HEK293T (cell line): ENCODE results near the gene PTPRG.

Experiments used
- CTCF ChIA-PET: fragments of 350-600 bp; formaldehyde crosslinking; extraction: SDS; loops from one replicate; lab custom pipeline; 2021; ENCODE audit warnings: antibody characterized with exemption, inconsistent platforms; lab: Yijun Ruan, JAX
- POLR2A ChIA-PET: fragments of 350-600 bp; formaldehyde crosslinking; extraction: SDS; loops from one replicate; lab custom pipeline; 2020; ENCODE audit warnings: antibody characterized with exemption, inconsistent platforms; lab: Yijun Ruan, JAX
- DNase-seq: peaks from one replicate; pipeline ENCODE4 v3.0.0; 2012; ENCODE audit warnings: mixed read lengths; ENCODE audit errors: extremely low spot score
- ARNT ChIP-seq: fragments of 450-650 bp; IDR thresholded peaks from 2 replicates; pipeline ENCODE4 v1.6.1; 2017; ENCODE audit warnings: mild to moderate bottlenecking
- BHLHE40 ChIP-seq: fragments of 450-650 bp; IDR thresholded peaks from 2 replicates; pipeline ENCODE4 v1.6.1; 2016; ENCODE audit warnings: mild to moderate bottlenecking, moderate library complexity, borderline replicate concordance
- CTBP1 ChIP-seq: fragments of 450-650 bp; IDR thresholded peaks from 2 replicates; pipeline ENCODE4 v1.6.1; 2016; ENCODE audit warnings: borderline replicate concordance
- ELF4 ChIP-seq: fragments of 450-650 bp; IDR thresholded peaks from 2 replicates; pipeline ENCODE4 v1.6.1; 2017; ENCODE audit warnings: antibody characterized with exemption
- FOXA1 ChIP-seq: fragments of 450-650 bp; IDR thresholded peaks from 2 replicates; pipeline ENCODE4 v1.6.1; 2016; ENCODE audit warnings: mild to moderate bottlenecking
- FOXK2 ChIP-seq: fragments of 450-650 bp; IDR thresholded peaks from 2 replicates; pipeline ENCODE4 v1.6.1; 2016; ENCODE audit warnings: mild to moderate bottlenecking
- FOXM1 ChIP-seq: fragments of 450-650 bp; IDR thresholded peaks from 2 replicates; pipeline ENCODE4 v1.6.1; 2017; ENCODE audit warnings: mild to moderate bottlenecking, borderline replicate concordance
- HDGF ChIP-seq: fragments of 450-650 bp; IDR thresholded peaks from 2 replicates; pipeline ENCODE4 v1.6.1; 2017; ENCODE audit warnings: antibody characterized with exemption, borderline replicate concordance
- L3MBTL2 ChIP-seq: fragments of 450-650 bp; conservative IDR thresholded peaks from 2 replicates; pipeline ENCODE4 v1.6.1; 2016; ENCODE audit warnings: mild to moderate bottlenecking
- LEF1 ChIP-seq: fragments of 450-650 bp; IDR thresholded peaks from 2 replicates; pipeline ENCODE4 v1.6.1; 2017; ENCODE audit warnings: mild to moderate bottlenecking, borderline replicate concordance
- NFRKB ChIP-seq: fragments of 450-650 bp; IDR thresholded peaks from 2 replicates; pipeline ENCODE4 v1.6.1; 2016; ENCODE audit warnings: mild to moderate bottlenecking, moderate library complexity
- PKNOX1 ChIP-seq: fragments of 450-650 bp; IDR thresholded peaks from 2 replicates; pipeline ENCODE4 v1.6.1; 2016
- SP1 ChIP-seq: fragments of 450-650 bp; IDR thresholded peaks from 2 replicates; pipeline ENCODE4 v1.6.1; 2017
- SUZ12 ChIP-seq: fragments of 450-650 bp; IDR thresholded peaks from 2 replicates; pipeline ENCODE4 v1.6.1; 2016; ENCODE audit warnings: mild to moderate bottlenecking
- TARDBP ChIP-seq: fragments of 450-650 bp; IDR thresholded peaks from 2 replicates; pipeline ENCODE4 v1.6.1; 2016
- ZNF384 ChIP-seq: fragments of 450-650 bp; IDR thresholded peaks from 2 replicates; pipeline ENCODE4 v1.6.1; 2016

PTPRG gene

GRCh38 chr3:62127116-62127515, 565.7 kb downstream of the PTPRG start:
- no peak for TF ChIP-seq FOXM1
- no peak for TF ChIP-seq SUZ12
- TF ChIP-seq SP1: no peak
- TF ChIP-seq FOXK2: no peak
- TF ChIP-seq TARDBP: no peak
- no peak for TF ChIP-seq LEF1
- no peak for TF ChIP-seq NFRKB
- no peak for TF ChIP-seq PKNOX1
- no peak for TF ChIP-seq HDGF
- TF ChIP-seq ZNF384: no peak
- no peak for TF ChIP-seq BHLHE40
- TF ChIP-seq ELF4: no peak
- TF ChIP-seq FOXA1: no peak
- TF ChIP-seq ARNT: no peak
- TF ChIP-seq L3MBTL2: no peak
- ChIA-PET POLR2A (no interaction called here), CTCF (no interaction called here)
- DNase-seq: no peak

- DNase-seq: no peak
- POLR2A ChIA-PET: no interaction called here
- TF ChIP-seq HDGF (no peak), SUZ12 (no peak), FOXM1 (no peak), L3MBTL2 (no peak)
- CTCF ChIA-PET: no interaction called here
Observed at GRCh38 chr3:62128051-62128450, 566.7 kb downstream of the PTPRG start.

- ChIA-PET POLR2A (no interaction called here), CTCF (no interaction called here)
- DNase-seq: no peak
- TF ChIP-seq ARNT (no peak), FOXK2 (no peak), ZNF384 (no peak), TARDBP (no peak), SUZ12 (no peak), FOXA1 (no peak), CTBP1 (no peak), ELF4 (no peak), LEF1 (no peak), PKNOX1 (no peak), BHLHE40 (no peak), FOXM1 (no peak), HDGF (no peak), L3MBTL2 (no peak), NFRKB (no peak), SP1 (no peak)
Observed at GRCh38 chr3:62128681-62129080, 567.3 kb downstream of the PTPRG start.

GRCh38 chr3:62131050-62131449, 569.7 kb downstream of the PTPRG start:
- POLR2A ChIA-PET: no interaction called here
- no peak for TF ChIP-seq L3MBTL2
- TF ChIP-seq FOXA1: no peak
- TF ChIP-seq SUZ12: no peak
- no peak for TF ChIP-seq BHLHE40
- no peak for TF ChIP-seq ARNT
- no peak for DNase-seq
- CTCF ChIA-PET: interaction anchor here (0.7 kb wide), 2 partner anchors 197 to 222 kb away, joined by 3 to 5 read pairs; no protein-coding TSS in a partner anchor

- DNase-seq: no peak
- TF ChIP-seq ZNF384 (no peak), HDGF (no peak), L3MBTL2 (no peak), TARDBP (no peak), SP1 (no peak), BHLHE40 (no peak), ARNT (no peak), SUZ12 (no peak), FOXA1 (no peak), NFRKB (no peak), PKNOX1 (no peak), FOXK2 (no peak), FOXM1 (no peak), CTBP1 (no peak), LEF1 (no peak), ELF4 (no peak)
- ChIA-PET POLR2A (no interaction called here), CTCF (interaction anchor here (0.7 kb wide), 1 partner anchor 222 kb away, joined by 3 read pairs; no protein-coding TSS in a partner anchor)
Observed at GRCh38 chr3:62131620-62132019, 570.2 kb downstream of the PTPRG start.

GRCh38 chr3:62132027-62132602, 570.7 kb downstream of the PTPRG start:
- CTCF ChIA-PET: no interaction called here
- no peak for DNase-seq
- POLR2A ChIA-PET: no interaction called here
- TF ChIP-seq PKNOX1 (no peak; the same call in 1 of the 2 replicates), BHLHE40 (no peak), TARDBP (no peak), HDGF (no peak), ZNF384 (no peak), FOXK2 (no peak), SUZ12 (no peak), FOXA1 (no peak), L3MBTL2 (no peak), FOXM1 (no peak), ELF4 (no peak), CTBP1 (no peak), SP1 (no peak)
